Bone marrow (tissue), 2 donors: ENCODE data around the gene HEXIM1.
"Not testable (repeated sequence)": the region's sequence is repeated elsewhere in the genome, so short reads cannot be mapped to it uniquely, and the experiment has no call there.

Source experiments
- DNase-seq, 2 donors: peaks; one replicate each; lab custom pipeline; 2025; lab: John Stamatoyannopoulos, UW

The HEXIM1 gene

GRCh38 chr17:45113424-45113754 lies 34.9 kb upstream of the HEXIM1 start:
- DNase-seq: no peak

DNA sequence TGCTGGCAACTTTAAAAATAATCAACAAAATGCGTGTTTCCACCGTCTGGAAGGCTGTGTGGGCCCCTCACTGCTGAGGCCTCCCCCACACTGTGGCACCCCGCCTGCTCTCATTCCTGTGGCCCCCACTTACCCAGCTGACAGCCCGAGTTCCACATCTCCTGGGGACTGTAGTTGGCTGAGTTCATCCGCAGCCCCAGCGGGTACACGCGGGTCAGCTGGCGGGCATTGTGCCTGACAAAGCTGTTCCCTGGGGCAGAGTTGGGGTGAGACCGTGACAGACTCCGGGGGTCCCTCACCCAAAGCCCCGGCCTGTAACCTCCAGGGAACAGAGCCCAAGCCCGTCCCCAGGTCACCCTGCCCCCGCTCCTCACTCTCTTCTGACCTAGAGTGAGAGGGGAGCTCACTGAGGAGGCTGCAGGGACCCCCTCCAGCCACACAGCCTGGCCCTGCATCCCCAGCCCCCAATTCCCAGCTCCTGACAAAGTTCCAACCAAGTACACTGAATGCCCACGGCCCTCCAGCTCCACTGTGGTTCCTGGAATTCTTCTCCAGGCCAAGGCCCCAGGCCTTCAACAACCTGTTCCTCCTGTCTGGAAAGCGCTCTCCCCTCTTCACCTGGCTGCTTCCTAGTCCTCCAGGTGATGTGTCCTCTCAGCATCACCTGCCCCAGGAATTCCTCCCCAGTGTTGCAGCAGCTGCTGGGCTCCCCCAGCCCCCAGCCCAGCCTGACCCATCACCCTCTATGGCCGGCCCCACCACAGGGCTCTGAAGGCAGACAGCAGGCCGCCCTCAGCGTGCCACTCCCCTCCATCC lies 34.0 kb upstream of the HEXIM1 start:
- no peak for DNase-seq

- DNase-seq: no peak
Measured at GRCh38 chr17:45115015-45115625, 33.2 kb upstream of the HEXIM1 start.

GRCh38 chr17:45115871-45116270 lies 32.4 kb upstream of the HEXIM1 start:
- no peak for DNase-seq

GRCh38 chr17:45116434-45117016 lies 31.8 kb upstream of the HEXIM1 start:
- DNase-seq: no peak

DNA sequence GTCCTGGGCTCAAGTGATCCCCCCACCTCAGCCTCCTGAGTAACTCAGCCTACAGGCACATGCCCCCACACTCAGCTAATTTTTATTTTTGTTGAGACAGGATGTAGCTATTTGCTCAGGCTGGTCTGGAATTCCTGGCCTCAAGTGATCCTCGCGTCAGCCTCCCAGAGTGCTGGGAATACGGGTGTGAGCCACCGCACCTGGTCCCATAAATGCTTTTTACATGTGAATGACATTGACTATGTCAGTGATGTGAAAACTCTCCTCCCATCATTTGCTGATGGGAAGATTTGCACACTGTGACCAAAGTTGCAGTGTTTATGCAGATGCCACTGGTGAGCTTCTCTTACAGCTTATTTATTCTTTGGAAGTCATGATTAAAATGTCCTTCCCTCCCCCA lies 30.9 kb upstream of the HEXIM1 start:
- DNase-seq: no peak

- DNase-seq: no peak
Measured at GRCh38 chr17:45117848-45118646, 30.2 kb upstream of the HEXIM1 start.

- no peak for DNase-seq
Measured at GRCh38 chr17:45118691-45119090, 29.6 kb upstream of the HEXIM1 start.

GRCh38 chr17:45119964-45120363 lies 28.3 kb upstream of the HEXIM1 start:
- DNase-seq: no peak

- DNase-seq: no peak
Measured at GRCh38 chr17:45120558-45120957, 27.7 kb upstream of the HEXIM1 start.

GRCh38 chr17:45121055-45121454 lies 27.2 kb upstream of the HEXIM1 start:
- no peak for DNase-seq

- no peak for DNase-seq
Measured at GRCh38 chr17:45123076-45123770, 25.1 kb upstream of the HEXIM1 start.

GRCh38 chr17:45123930-45124796 lies 24.1 kb upstream of the HEXIM1 start:
- DNase-seq: peak; percentile 52 to 91

DNA sequence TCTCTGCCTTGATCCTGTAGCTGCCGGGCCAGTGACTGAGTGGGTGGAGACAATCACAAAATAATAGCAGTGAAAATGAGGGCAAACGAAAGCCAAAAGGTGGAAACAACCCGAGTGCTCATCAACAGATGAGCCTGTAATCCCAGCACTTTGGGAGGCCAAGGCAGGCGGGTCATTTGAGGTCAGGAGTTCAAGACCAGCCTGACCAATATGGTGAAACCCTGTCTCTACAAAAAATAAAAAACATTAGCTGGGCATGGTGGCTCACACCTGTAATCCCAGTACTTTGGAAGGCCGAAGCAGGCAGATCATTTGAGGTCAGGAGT lies 23.5 kb upstream of the HEXIM1 start:
- not testable (repeated sequence) for DNase-seq

DNA sequence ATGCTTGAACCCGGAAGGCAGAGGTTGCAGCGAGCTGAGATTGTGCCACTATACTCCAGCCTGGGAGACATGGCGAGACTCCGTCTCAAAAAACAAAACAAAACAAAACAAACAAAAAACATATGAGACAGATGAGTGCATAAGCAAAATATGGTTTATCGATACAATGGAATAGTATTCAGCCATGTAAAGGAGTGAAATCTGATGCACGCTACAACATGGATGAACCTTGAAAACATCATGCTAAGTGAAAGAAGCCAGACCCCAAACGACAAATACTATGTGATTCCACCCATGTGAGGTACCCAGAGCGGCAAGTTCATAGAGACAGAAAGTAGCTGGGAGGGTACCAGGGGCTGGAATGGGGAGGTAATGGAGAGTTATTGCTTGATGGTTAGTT lies 22.8 kb upstream of the HEXIM1 start:
- no peak for DNase-seq

DNA sequence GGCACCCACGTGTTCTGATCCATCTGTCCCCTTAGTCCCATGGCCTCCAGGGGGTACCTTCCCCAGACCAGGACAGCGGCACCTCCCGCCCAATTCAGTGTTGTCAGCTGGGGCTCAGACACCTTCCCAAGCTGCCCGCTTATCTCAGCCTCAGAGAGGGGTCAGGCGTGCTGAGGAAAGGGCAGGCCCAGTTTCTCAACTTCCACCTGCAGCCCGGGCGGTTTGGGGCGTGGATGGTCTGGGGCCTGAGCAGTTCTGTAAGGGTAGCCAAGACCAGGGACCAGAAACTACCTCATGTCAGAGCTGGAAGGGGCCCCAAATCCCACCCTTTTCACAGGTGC lies 21.1 kb upstream of the HEXIM1 start:
- no peak for DNase-seq

DNA sequence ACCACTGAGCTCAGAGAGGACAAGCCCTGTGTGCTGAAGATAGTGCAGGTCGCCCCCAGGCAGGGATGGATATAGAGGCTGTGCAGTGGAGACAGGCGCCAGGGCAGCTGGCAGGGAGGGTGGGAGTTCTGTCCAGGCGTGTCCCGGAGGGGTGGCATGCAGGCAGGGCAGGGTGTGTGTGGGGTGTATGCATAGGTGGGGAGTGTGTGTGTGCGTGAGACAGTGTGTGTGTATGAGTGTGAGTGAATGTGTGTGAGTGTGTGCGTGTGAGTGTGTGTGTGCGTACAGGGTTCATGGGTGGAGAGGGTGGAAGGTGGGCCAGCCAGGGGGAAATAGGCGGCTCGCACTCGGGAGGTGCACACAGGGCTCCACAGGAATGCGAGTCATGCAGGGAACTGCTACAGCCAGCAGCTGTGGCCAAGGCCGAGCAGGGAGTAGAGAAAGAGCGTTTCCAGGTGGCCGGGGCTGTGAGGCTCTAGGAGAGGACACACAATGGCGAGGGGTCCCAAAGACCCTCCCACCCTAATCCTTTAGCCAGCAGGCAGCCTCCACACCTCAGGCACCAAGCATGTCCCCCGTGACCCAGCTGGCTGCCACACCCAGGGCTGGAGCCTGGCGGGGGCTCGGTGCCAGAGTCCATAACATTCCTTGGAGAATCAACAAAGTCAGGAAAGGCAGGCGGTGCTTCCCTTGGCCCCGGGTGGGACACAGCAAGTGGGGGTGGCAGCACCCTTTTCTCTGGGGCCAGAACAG lies 20.6 kb upstream of the HEXIM1 start:
- no peak for DNase-seq

- DNase-seq: no peak
Measured at GRCh38 chr17:45128331-45128730, 19.9 kb upstream of the HEXIM1 start.

DNA sequence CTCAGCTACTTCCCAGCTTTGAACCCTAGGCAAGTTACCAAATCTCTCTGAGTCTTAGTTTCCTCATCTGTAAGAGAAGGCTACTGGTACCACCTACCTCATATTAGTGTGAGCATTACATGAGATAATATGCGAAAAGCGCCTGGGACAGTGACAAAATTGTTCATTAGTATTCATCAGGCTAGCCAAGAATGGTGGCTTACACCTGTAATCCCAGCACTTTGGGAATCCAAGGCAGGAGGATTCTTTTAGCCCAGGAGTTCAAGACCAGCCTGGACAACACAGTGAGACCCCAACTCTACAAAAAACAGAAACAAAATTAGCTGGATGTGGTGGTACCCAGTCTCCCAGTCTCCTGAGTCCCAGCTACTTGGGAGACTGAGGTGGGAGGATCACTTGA lies 19.3 kb upstream of the HEXIM1 start:
- DNase-seq: no peak

DNA sequence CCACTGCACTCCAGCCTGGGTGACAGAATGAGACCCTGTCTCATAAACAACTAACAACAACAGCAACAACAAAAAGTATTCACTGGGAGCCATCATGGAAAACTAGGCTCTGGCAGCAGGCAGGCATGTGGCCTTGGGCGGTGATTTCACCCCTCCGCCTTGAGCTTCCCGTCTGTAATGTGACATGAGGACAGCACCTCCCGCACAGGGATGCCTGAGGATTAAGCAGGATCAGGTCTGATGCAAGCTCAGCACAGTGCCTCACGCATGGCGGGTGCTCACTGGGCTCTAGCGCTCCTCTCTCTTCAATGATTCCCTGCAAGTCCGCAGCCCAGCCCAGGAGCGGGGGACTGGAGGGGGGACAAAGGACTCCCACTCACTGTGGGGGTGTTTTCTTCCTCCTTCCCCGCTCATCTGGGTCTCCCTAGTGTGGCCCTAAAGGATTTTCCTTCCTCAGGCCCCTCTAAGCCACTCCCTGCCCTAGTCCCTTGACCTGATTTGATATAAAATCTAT lies 18.8 kb upstream of the HEXIM1 start:
- no peak for DNase-seq
